GM19467 (cell line): ENCODE measurements around the gene FSCN2.

ENCODE experiments used
- ATAC-seq: cut with Tn5 transposase; IDR thresholded peaks from one replicate; pipeline ENCODE4 v1.9.1; 2021; ENCODE audit warnings: mild to moderate bottlenecking, moderate library complexity; ENCODE audit not compliant: unreplicated experiment

FSCN2 gene

DNA sequence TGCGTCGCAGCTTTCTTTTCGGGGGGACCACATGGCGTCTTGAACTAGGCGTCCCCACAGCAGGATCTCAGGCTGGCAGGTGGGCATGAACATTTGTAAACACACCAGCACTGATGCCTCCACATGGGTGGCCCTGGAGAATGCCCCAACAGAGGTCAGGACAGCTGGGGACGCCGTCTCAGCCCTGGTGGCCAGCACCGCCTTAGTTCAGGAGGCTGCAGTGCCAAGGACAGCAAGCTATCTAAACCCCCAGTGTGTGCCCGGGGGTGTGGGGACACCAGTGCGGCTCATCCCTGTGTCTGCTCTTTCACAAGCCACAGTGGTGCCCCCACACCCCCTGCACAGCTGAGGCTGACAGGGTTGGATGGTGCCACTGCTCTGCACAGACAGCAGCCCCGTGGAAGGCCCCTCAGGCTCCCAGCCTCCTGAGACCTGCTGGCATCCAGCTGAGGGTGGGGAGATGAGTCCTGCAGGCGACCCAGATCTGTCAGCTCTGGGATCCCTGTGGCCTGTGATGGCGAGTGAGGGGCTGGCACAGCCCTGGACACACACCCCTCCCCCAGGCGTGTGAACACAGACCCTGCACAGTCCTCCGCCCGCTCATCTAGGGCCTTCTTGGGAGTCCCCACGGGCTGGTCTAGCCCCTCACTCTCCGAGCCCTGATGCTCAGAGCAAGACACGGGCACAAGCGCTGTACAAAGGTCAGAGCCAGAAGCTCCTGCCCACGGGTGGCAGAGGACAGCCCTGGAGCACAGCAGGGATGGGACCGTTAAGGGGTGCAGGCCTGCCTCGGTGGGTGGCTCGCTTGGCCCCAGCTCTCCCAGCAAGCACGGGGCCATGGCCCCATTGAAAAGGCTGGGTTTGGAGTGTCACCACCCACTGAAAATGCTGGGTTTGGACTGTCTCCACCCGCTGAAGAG, 10.7 kb downstream of the FSCN2 start:
- ATAC-seq = no peak

DNA sequence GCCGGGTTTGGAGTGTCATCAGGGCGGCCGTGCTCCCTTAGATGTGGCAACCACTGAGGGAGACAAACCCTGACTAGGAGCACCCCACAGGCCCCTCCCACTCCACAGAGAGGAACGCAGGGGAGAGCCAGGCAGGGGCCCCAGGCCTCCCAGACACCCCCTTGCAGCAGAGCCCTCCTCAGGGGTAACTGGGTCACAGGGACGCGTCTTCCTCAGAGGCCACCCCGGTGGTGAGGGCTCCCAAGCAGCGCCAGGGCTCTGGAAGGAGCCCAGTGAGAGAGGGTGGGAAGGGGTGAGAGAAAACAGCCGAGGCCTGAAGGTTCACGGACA, 11.4 kb downstream of the FSCN2 start:
- no peak for ATAC-seq

DNA sequence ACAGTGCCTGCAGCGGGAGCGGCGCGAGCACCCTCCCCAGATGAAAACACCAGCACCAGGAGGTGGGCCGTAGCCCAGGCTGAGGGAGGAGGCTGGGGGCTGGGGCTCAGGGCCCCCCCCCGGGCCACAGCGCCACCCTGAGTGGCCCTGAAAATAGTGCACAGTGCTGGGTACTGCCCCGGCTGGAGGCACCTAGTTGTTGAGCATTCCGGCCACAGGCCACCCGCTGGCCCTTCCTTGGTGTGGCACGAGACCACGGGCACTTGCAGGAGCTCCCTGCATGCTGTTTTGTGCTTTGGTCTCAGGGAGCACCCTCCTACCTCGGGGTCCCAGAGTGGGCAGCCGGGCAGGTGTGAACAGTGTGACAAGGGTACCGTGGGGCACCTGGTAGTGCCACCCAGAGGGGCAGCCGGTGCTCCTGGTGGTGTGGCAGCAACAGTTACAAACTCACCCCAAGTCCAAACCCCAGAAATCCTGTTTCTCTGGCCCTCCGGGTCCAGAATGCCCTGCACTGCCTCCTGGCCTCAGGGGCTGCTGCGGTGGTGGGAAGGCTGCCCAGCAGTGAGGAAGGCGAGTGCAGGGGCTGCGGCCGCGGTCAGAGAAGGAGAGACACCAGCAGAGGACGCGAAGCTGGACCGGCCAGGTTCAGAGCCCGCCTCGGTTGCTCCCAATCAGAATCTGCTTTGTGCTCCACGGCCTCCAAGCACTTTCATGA, 11.9 kb downstream of the FSCN2 start:
- ATAC-seq = no peak

DNA sequence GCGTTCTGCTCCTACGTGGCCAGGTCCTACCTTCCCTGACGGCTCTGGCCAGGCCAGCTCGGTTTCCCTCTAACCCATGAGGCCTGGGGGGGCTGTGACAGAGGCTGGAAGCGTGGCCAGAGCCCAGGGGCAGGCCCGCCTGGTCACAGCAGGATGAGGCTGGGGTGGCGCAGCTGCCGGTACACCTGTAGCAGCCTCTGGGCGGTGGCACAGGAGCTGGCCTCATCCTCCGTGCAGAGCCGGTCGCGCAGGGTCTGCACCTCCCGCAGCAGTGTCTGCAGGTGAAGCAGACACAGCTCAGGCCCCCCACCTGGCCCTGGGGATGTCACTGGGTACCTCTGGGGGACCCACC, 12.5 kb downstream of the FSCN2 start:
- ATAC-seq = no peak

DNA sequence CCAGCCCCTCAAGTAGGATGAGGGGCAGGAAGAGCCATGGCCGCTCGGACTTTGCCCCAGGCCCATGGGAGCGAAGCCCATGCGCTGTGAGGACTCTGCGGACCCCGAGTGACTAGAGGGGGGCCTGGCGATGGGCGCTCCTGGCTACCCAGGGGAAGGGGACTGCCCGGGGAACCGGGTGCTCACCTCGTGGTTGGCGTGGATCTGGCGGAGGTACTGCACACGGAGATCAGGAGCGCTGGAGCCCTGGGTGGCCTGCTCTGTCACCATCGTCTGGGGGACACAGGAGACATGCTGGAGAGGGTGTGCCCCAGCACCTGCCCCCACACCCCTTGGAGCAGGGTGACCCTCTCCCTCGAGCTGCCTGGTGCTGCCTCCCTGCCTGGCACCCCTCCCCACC, 12.9 kb downstream of the FSCN2 start:
- ATAC-seq = no peak

DNA sequence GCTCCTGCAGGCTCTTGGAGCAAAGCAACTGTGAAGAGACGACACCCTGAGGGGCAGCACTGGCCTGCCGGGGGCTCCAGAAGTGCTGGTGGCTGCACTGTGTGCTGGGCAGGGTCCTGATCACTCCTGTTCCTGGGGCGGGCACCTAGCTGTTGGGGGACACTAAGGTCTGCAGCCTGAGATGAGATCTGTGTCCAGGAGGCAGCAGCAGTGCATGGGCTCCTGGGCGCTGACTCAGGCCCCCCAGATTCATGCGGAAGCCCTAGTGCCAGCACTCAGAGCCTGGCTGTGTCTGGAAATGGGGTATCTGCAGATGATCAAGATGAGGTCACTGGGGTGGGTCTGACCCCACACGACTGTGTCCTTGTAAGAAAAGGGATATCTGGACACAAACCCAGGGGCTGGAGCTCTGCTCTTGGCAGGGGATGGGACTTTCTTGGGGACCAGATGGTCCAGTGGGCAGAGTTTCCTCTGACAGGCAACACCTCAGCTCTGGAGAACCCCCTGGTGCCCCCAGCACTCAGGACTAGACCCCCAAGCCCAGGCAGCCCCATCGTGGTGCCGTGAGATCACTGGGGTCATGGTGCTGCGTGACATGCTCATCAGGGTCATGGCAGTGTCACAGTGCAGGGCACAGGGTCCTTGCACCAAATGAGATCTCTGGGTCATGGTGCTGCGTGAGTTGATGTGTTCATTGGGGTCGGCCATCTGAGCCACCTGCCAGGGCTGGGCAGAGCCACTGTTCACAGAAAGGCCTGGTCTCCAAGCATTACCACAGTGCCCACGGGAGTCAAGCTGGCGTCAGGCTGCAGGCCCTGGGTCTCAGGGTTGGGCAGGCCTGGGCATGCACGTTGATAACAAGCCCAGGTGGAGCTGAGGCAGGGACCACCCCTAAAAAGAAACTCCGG, 14.5 kb downstream of the FSCN2 start:
- ATAC-seq = no peak

DNA sequence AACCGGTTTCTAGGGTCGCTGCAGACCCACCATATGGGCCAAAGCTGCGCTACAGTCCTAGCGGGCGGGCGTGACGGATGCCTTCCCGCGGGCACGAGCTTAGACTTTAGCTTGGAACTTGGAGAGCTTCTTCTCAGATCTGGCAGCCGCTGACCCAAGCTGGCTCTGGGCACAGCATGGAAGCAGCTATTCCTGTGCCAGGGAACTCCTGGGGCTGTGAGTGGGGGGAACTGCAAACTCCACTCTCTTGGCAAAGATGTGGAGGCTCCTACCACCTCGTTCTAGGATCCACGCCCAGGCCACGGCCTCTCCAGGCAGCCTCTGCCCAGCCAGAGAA, 15.1 kb downstream of the FSCN2 start:
- no peak for ATAC-seq

DNA sequence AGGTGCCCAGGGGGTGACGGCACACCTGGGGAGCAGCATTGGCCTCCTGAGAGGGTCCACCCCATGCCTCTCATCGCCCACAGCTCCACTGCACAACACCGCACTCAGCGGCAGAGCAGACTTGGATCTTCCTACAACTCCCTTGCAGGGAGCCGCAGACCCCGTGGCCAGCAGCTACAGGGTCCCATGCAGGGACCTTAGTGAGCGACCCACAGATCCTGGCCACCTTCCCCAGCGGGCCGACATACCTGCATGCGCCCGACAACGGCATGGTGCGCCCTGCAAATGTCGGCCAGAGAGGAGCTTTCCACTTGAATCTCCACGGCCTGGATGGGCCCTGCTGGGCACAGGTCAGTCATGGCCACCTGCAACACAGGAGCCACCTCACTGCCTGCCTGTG, 15.6 kb downstream of the FSCN2 start:
- no peak for ATAC-seq

DNA sequence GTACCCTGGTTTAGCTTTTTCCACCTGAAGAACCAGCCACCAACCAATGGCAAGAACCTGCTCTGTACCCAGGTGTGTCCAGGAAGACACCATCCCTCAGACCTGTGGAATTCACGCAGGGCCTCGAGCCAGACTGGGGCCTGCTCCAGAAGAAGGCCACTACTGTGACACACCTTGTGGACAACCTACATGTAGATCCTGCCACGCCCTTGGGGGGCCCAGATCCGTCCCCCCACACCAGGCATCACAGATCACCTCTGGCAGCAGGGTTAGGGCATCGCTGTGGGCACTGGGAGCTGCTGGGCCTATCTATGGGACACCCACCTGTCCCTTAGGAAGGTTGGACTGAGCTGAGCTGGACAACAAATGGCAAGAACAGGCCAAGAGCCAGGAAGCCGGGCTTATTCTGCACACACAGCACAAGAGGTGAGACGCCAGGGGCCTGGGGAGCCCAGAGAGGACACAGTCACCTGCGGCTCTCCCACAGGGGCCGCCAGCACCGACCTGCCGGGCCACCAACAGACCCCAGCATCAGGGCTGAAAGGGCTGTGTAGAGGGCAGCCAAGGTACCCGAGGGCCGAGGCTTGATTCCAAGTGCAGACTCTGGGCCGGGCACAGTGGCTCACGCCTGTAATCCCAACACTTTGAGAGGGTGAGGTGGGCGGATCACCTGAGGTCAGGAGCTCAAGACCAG, 16.3 kb downstream of the FSCN2 start:
- no peak for ATAC-seq

DNA sequence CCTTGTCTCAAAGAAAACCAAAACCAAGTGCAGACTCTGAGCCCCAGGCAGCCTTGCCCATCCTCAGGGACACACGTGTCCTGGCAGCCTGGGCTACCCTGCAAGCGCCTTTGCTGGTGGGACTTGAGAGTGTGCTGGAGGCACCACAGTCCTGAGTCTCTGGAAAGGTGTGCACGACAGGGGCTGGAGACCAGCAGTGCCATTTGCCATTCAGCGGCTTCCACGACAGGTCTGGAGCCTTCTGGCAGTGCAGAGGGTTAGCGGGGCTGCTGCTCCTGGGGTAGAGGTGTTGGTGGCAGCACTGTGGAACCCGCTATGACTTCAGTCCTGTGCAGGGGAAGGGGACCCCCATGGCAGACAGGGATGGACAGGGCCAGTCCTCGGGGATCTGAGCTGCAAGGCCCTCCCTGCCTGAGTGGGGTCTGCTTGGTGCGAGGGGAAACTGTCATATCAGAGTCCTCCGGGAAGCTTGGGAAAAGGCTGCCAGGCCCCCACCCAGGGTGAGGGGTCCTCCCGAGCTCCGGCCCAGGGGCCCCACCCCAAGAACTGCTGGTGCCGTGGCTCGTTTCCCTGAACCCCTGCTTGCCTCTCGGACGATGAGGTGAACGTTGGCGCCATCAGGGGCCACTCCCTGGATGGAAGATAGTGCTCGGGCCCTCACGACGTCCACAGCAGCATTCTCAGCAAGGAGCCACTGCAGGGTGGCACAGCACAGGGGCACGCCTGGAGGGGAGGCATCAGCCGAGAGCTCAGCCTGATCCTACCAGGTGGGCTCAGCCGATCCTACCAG, 17.2 kb downstream of the FSCN2 start:
- no peak for ATAC-seq

DNA sequence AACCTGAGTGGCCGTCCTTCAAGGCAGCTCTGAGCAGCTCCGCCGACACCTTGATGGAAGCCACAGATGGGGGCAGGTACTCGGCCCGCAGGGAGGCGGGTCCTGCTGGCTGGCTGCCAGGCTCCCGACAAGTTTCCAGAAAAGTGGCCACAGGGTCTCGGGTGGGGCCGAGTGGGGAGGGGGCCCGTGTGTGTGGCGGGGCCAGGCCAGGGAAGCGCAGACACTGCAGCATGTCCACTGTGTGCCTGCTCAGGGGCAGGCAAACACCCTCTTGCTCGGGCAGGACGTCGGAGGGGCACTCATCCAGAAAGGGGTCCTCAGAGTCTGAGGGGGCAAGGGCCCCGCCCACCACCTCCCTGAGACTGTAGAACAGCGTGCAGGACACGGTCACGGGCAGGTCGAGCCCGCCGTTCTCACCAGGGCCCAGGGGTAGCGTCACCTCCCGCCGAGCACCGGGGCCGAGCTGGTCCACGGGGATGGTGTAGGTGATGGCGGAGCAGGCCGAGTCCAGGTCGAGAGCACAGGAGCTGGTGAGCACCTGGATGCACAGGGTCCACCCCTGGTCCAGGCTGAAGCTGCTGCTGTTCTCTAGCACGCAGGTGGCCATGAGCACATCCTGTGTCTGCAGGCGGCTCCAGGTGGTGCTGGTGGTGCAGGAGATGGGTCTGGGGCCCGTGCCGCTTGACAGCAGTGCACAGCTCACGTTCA, 18.9 kb downstream of the FSCN2 start:
- ATAC-seq = no peak

DNA sequence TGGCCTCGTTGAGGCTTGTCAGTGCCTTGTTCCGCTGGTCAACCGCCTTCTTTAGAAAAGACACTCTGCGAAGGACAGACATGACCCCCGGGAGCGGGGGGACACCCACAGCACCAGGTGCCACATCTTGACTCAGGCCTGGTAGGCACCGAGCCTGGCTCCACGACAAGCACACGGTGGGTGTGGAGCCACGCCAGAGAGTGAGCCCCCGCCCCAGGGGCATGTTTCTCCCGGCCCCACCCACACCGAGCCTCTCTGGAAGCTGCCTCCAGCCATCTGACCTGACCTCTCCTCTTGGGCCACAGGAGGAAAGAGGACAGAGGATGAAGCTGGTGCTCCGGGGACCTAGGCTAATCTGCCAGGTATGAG, 19.4 kb downstream of the FSCN2 start:
- no peak for ATAC-seq

DNA sequence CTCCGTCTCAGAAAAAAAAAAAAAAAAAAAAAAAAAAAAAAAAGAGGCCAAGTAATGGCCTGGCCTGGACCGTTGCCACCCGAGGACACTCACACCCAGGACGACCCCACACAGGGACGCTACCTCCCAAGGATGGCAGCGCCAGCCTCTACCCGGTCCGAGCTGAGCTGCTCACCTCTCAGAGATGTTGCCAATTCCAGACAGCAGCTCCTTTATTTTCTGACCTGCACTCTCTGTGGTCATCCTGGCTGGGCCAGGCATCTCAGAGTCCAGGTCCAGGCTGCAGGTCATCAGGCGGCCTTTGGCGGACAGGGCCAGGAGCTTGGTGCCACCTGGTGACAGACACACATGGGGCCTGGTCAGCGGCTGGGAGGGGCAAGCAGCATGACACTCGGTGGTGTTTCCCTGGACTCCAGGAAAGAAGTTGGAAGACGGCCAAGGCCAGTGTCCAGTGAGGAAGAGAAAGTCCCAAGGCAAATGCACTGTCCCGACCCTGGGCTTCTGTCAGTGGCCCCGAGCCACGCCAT, 20.9 kb downstream of the FSCN2 start:
- ATAC-seq = no peak

DNA sequence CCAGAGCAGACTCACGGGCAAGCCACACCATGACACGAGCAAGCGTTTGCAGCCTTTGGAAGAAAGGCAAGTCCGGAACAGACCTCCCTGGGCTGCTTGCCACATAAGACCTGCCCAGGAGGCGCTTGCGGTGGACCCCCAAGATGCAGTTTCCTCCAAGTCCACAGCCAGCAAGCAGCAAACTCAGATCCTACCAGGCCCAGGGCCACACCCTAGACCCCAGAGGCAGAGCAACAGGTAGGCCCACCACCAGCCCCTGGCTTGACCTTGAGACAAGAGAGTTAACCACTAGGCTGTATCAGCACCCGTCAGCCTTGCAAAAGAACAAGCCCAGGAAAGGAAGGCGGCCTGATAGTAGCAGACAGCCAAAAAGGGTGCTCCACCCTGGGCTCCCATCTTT, 21.6 kb downstream of the FSCN2 start:
- ATAC-seq = no peak

DNA sequence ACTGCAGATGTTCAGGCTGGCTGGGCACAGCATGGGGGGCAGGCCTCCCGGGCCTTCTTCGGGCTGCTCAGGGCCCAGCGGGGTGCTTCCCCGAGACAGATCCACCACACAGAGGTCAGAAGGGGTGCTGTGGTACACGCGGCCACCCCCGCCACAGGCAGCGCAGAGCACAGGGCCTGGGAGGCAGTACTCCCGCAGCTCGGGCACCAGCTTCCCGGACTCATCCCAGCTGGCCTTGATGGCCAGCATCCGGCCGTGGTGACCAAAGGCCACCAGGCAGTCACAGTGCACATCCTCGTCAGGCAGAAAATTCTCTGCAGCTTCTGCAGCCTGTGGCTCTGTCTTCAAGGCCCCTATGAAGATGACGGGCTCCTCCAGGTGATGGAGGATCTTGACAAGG, 22.1 kb downstream of the FSCN2 start:
- no peak for ATAC-seq

DNA sequence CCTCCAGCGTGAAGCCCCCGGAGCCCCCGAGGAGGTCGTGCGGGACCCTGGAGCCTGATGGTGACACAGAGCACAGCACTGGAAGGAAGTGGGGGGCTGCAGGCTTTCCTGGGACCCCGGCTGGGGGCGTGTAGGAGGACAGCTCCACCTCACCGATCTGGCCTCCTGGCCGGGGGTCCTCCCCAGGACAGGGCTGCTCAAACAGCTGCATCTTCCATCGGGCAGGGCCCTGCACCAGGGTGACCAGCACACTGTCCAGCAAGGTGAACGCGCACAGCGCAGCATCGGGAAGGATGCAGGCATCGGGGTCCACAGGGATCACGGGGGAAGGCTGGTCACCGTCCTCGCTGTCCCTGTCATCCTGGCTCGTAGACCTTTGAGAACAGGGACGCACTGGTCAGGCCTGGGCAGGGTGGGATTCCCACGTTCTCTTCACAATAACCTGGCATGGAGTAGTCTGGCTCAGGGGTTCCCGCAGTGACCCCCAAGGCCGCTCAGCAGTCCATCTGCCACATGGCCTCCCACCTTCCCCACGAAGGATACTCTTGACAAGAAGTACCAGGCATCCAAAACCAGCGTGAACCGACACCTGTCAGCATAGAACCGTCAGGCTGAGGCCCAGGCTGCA, 22.8 kb downstream of the FSCN2 start:
- no peak for ATAC-seq

DNA sequence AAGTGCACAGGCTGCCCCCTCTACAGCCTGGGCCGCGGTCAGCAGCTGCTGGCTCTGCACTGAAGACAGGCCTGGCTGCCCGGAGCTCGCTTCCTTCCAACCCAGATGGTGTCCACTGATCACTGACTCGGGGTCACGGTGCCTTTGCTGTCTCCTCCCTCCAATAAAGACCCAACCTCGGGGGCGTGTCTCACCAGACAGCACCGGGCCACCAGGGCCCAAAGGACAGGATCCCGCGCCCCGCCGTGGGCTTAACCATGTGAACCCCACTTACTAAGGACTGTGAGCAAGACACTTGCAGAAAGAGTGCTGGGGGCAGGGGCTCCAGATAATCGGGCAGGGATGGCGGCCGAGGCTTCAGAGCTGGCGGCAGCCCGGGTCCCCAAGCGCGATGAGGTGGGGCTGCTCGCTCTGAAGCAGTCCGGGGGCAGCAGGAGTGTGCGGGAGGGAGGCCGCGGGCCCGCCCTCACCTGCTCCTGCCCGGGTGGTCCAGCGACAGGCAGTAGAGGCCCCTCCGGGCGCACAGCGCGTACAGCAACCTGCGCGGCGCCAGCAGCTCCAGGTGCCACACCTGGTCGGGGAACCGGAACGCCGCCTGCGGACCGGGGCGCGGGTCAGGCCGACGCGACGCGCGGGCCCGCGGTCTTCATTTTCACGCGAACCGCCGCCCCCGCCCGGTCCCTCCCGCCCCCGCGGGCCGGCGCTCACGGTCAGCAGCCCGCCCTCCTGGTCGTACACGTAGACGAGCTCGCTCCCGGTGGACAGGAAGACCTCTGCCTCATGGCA, 23.5 kb downstream of the FSCN2 start:
- ATAC-seq = no peak
